ENCODE results near the gene OR4C13.
"Not testable (repeated sequence)": the region's sequence is repeated elsewhere in the genome, so short reads cannot be mapped to it uniquely, and the experiment has no call there.

OR4C13 gene

DNA sequence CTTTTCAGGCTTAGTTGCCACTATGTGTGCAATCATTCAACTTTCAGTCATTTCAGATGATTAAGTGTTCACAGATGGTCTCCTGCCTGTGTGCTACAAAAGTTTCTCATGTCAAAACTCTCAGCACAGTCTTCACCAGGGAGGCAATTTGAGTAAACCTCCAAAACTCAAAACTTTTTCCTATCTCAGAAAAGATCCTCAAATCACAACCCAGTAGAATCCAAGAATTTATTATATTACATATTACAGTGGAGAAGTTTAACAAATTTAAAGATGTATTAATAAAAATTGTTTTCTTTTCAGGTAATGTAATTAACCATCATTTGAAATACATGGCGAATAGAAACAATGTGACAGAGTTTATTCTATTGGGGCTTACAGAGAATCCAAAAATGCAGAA is at the start of gene OR4C13:
Gene OR4C13 (plus strand): TSS at position 301 of the 400 bp plus-strand sequence. CDS start 32 bp downstream, at position 333.
- no peak within 1 kb of the TSS for H3K4me3 ChIP-seq (ENCODE audit: low read length)
- H3K27me3 ChIP-seq (ENCODE audit: control insufficient read depth, insufficient read depth, low read length), result no peaks in the 10 kb centered on the region
- H3K9ac ChIP-seq (ENCODE audit: low read length), result no peak within 1 kb of the TSS
- H3K36me3 ChIP-seq (ENCODE audit: control insufficient read depth, insufficient read depth, low read length), result no peaks in the 10 kb centered on the region
- H3K9me3 ChIP-seq (ENCODE audit: control insufficient read depth, low read length), result no peaks in the 10 kb centered on the region
- H3K4me1 ChIP-seq (ENCODE audit: control insufficient read depth, insufficient read depth, low read length), result no peaks in the 10 kb centered on the region

DNA sequence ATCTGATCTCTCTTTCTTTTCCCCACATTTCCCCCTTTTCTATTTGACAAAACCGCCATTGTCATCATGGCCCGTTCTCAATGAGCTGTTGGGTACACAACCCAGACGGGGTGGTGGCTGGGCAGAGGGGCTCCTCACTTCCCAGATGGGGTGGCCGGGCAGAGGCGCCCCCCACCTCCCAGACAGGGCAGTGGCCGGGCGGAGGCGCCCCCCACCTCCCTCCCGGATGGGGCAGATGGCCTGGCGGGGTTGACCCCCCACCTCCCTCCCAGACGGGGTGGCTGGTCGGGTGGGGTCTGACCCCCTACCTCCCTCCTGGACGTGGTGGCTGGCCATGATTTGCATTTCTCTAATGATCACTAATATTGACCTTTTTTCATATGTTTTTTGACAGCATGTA is 40.7 kb upstream of the OR4C13 start:
- not testable (repeated sequence) for H3K27me3 ChIP-seq (ENCODE audit: control insufficient read depth, insufficient read depth, low read length); H3K4me1 ChIP-seq (ENCODE audit: control insufficient read depth, insufficient read depth, low read length); H3K36me3 ChIP-seq (ENCODE audit: control insufficient read depth, insufficient read depth, low read length); H3K9me3 ChIP-seq (ENCODE audit: control insufficient read depth, low read length); H3K9ac ChIP-seq (ENCODE audit: low read length); H3K4me3 ChIP-seq (ENCODE audit: low read length)

DNA sequence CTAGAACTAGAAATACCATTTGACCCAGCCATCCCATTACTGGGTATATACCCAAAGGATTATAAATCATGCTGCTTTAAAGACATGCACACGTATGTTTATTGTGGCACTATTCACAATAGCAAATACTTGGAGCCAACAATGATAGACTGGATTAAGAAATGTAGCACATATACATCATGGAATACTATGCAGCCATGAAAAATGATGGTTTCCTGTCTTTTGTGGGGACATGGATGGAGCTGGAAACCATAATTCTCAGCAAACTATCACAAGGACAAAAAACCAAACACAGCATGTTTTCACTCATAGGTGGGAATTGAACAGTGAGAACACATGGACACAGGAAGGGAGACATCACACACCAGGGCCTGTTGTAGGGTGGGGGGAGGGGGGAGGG is 3.5 kb upstream of the OR4C13 start:
- H3K4me3 ChIP-seq (ENCODE audit: low read length); H3K9me3 ChIP-seq (ENCODE audit: control insufficient read depth, low read length); H3K4me1 ChIP-seq (ENCODE audit: control insufficient read depth, insufficient read depth, low read length); H3K36me3 ChIP-seq (ENCODE audit: control insufficient read depth, insufficient read depth, low read length); H3K27me3 ChIP-seq (ENCODE audit: control insufficient read depth, insufficient read depth, low read length); H3K9ac ChIP-seq (ENCODE audit: low read length): not testable (repeated sequence)

DNA sequence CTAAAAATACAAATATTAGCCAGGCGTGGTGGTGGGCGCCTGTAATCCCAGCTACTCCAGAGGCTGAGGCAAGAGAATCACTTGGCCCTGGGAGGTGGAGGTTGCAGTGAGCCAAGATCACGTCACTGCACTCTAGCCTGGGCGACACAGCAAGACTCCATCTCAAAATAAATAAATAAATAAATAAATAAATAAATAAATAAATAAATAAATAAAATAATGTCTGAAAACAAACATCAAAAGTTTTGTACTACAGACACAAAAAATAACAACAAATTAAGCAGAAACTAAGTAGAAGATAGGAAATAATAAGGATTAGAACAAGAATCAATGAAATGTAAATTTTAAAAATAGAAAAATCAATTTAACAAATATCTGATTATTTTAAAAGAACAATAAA is 21.2 kb downstream of the OR4C13 start:
- H3K36me3 ChIP-seq (ENCODE audit: control insufficient read depth, insufficient read depth, low read length); H3K27me3 ChIP-seq (ENCODE audit: control insufficient read depth, insufficient read depth, low read length); H3K4me1 ChIP-seq (ENCODE audit: control insufficient read depth, insufficient read depth, low read length); H3K4me3 ChIP-seq (ENCODE audit: low read length); H3K9ac ChIP-seq (ENCODE audit: low read length); H3K9me3 ChIP-seq (ENCODE audit: control insufficient read depth, low read length): not testable (repeated sequence)

DNA sequence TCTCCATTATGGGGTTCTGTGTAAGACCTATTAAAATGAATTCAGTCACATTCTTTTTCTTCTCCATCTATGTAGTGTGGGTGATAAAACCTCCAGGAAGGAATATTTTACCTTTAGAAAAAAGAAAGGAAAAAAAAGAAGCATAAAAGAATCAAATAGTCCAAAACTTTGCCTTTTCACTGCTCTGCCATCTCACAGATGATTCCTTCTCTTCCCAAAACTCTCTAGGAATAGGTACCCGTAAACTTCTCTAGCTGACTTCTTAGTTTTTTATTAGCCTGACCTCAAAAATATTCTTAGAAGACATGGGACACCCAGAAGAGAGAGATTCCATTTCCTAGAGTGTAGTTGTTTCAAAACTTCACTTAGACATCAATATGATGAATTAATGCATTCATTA is 30.2 kb downstream of the OR4C13 start, which contains the start of gene OR4C12:
Gene OR4C12 (minus strand): TSS at position 101 of the 400 bp plus-strand sequence. CDS start 34 bp downstream, at position 67.
- not testable (repeated sequence) for H3K9me3 ChIP-seq (ENCODE audit: control insufficient read depth, low read length); H3K9ac ChIP-seq (ENCODE audit: low read length); H3K4me1 ChIP-seq (ENCODE audit: control insufficient read depth, insufficient read depth, low read length); H3K27me3 ChIP-seq (ENCODE audit: control insufficient read depth, insufficient read depth, low read length); H3K4me3 ChIP-seq (ENCODE audit: low read length); H3K36me3 ChIP-seq (ENCODE audit: control insufficient read depth, insufficient read depth, low read length)

DNA sequence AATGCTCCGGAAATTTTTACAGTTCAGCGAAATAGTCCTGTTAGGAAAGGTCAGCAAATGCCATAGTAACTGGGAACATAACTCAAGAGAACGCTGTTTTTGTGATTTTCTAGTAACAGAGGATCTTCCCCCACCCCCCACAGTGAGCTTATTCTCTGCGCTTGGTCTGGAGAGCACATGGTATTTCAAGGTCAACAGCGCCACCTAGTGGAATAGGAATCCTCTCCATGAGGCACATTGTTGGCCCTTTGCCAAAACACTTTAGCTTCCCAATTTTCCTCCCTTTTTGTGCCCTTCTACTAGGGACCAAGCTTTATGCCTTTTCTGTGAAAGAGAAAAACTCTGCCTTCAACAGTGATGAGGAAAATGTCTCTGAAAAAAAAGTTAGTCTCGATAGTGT is 43.4 kb downstream of the OR4C13 start:
- Histone ChIP-seq H3K4me3 (ENCODE audit: low read length) (no peak overlapping the region), H3K9me3 (ENCODE audit: control insufficient read depth, low read length) (no peaks in the 10 kb centered on the region)

More for the DNA sequence above, 43.4 kb downstream of the OR4C13 start:
- Histone ChIP-seq H3K4me1 (ENCODE audit: control insufficient read depth, insufficient read depth, low read length) (no peaks in the 10 kb centered on the region), H3K9ac (ENCODE audit: low read length) (no peak overlapping the region), H3K36me3 (ENCODE audit: control insufficient read depth, insufficient read depth, low read length) (no peaks in the 10 kb centered on the region), H3K27me3 (ENCODE audit: control insufficient read depth, insufficient read depth, low read length) (no peaks in the 10 kb centered on the region)
